HK-2 (cell line): ENCODE data around the gene NUDT14.

Source experiments
- DNase-seq: peaks from one replicate; pipeline ENCODE4 v3.0.0-alpha.2; 2018; ENCODE audit not compliant: unreplicated experiment

The NUDT14 gene

DNA sequence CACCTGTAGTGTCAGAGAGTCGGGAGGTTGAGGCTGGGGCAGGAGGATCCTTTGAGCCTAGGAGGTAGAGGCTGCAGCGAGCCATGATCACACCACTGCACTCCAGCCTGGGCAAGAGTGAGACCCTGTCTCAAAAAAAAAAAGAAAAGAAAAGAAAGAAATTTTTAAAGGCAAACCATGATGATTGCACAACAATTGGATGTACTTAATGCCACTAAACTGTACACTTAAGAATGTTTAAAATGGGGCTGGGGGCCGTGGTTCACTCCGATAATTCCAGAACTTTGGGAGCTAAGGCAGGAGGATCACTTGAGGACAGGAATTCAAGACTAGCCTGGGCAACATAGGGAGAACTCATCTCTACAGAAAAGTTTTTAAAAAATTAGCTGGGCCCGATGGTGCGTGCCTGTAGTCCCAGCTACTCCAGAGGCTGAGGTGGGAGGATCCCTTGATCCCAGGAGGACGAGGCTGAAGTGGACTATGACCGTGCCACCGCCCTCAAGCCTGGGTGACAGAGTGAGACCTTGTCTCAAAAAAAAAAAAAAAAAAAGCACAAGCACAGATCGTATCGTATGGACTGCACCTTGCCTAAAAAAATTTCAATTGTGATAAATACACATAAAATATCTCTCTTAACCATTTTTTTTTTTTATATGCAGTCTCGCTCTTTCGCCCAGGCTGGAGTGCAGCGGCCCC lies 45.3 kb downstream of the NUDT14 start:
- no peak for DNase-seq

- DNase-seq = no peak
These were observed 48.0 kb downstream of the NUDT14 start for GRCh38 chr14:105132921-105133654.

- DNase-seq = no peak
These were observed 49.9 kb downstream of the NUDT14 start for GRCh38 chr14:105131241-105131640.

GRCh38 chr14:105128059-105128458 lies 53.1 kb downstream of the NUDT14 start:
- no peak for DNase-seq

DNA sequence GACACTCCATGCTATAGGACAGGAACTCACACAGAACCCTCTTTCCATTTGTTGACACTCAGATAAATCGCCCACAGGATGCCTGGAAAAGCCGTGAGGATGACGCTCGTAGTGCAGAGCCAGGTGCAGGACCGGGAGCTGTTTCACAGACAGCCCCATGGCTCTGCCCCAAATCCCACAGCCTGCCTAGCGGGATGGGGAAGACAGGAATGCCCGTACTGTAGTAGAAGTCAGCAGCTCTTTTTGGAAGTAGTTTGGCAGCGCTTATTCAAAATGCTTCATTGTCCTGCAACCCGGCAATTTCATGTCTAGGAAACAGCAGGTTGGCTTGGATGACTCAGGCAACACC lies 54.2 kb downstream of the NUDT14 start:
- no peak for DNase-seq

- DNase-seq = no peak
These were observed 54.8 kb downstream of the NUDT14 start for GRCh38 chr14:105126126-105126980.

- no peak for DNase-seq
These were observed 56.3 kb downstream of the NUDT14 start for GRCh38 chr14:105124823-105125222.

- DNase-seq = no peak
These were observed 56.9 kb downstream of the NUDT14 start for GRCh38 chr14:105123981-105124765.

GRCh38 chr14:105123064-105123665 lies 57.9 kb downstream of the NUDT14 start:
- no peak for DNase-seq
